ENCODE measurements around the gene CSHL1.

The CSHL1 gene

GRCh38 chr17:63911041-63911635, at the start of gene CSHL1:
TSS of gene CSHL1 (minus strand) at chr17:63911258. CDS start at chr17:63911196, 62 bp downstream.
- DNase-seq (ENCODE audit: extremely low read depth in 1 of 2, low read depth in 1 of 2), result no peak

GRCh38 chr17:63960430-63960829, 49.4 kb upstream of the CSHL1 start:
- no peak for DNase-seq (ENCODE audit: extremely low read depth in 1 of 2, low read depth in 1 of 2)

- DNase-seq (ENCODE audit: extremely low read depth in 1 of 2, low read depth in 1 of 2), result no peak
Observed at GRCh38 chr17:63960006-63960405, 48.9 kb upstream of the CSHL1 start.

- no peak for DNase-seq (ENCODE audit: extremely low read depth in 1 of 2, low read depth in 1 of 2)
Observed at GRCh38 chr17:63956296-63956920, 45.4 kb upstream of the CSHL1 start.

GRCh38 chr17:63955791-63956190, 44.7 kb upstream of the CSHL1 start:
- DNase-seq (ENCODE audit: extremely low read depth in 1 of 2, low read depth in 1 of 2), result no peak

- no peak for DNase-seq (ENCODE audit: extremely low read depth in 1 of 2, low read depth in 1 of 2)
Observed at GRCh38 chr17:63955232-63955631, 44.2 kb upstream of the CSHL1 start.

GRCh38 chr17:63954402-63955063, 43.5 kb upstream of the CSHL1 start:
- DNase-seq (ENCODE audit: extremely low read depth in 1 of 2, low read depth in 1 of 2), result no peak

- DNase-seq (ENCODE audit: extremely low read depth in 1 of 2, low read depth in 1 of 2), result no peak
Observed at GRCh38 chr17:63950940-63951907, 40.2 kb upstream of the CSHL1 start.

GRCh38 chr17:63949576-63950250, 38.7 kb upstream of the CSHL1 start:
- no peak for DNase-seq (ENCODE audit: extremely low read depth in 1 of 2, low read depth in 1 of 2)

- no peak for DNase-seq (ENCODE audit: extremely low read depth in 1 of 2, low read depth in 1 of 2)
Observed at GRCh38 chr17:63948521-63948920, 37.5 kb upstream of the CSHL1 start.

- DNase-seq (ENCODE audit: extremely low read depth in 1 of 2, low read depth in 1 of 2), result no peak
Observed at GRCh38 chr17:63947711-63948330, 36.8 kb upstream of the CSHL1 start.

GRCh38 chr17:63946440-63947363, 35.6 kb upstream of the CSHL1 start:
- DNase-seq (ENCODE audit: extremely low read depth in 1 of 2, low read depth in 1 of 2), result peak in 1 of 2 donors; percentile 28

- no peak for DNase-seq (ENCODE audit: extremely low read depth in 1 of 2, low read depth in 1 of 2)
Observed at GRCh38 chr17:63945784-63946439, 34.9 kb upstream of the CSHL1 start.

- DNase-seq (ENCODE audit: extremely low read depth in 1 of 2, low read depth in 1 of 2), result no peak
Observed at GRCh38 chr17:63944736-63945499, 33.9 kb upstream of the CSHL1 start.

GRCh38 chr17:63943745-63944144, 32.7 kb upstream of the CSHL1 start:
- DNase-seq (ENCODE audit: extremely low read depth in 1 of 2, low read depth in 1 of 2), result no peak

GRCh38 chr17:63942309-63942985, 31.4 kb upstream of the CSHL1 start:
- DNase-seq (ENCODE audit: extremely low read depth in 1 of 2, low read depth in 1 of 2), result no peak

GRCh38 chr17:63941751-63942150, 30.7 kb upstream of the CSHL1 start:
- no peak for DNase-seq (ENCODE audit: extremely low read depth in 1 of 2, low read depth in 1 of 2)

Data from activated CD8-positive, alpha-beta memory T cell treated with anti-CD3 and anti-CD28 coated beads for 1 hour (primary cell).